Measurements from ENCODE around the gene KIFBP.
"Not testable (repeated sequence)": the region's sequence is repeated elsewhere in the genome, so short reads cannot be mapped to it uniquely, and the experiment has no call there.

KIFBP gene

GRCh38 chr10:69022611-69023010 is 34.0 kb downstream of the KIFBP start:
- Histone ChIP-seq H3K4me3 (ENCODE audit: low read depth in 1 of 5, low read length in 5 of 5) (no peak overlapping the region), H3K27ac (ENCODE audit: low read depth, low read length) (no peak overlapping the region), H3K9ac (ENCODE audit: low read length in 5 of 5) (no peak overlapping the region), H3K9me3 (ENCODE audit: control insufficient read depth in 5 of 5, low read length in 5 of 5) (no peaks in the 10 kb centered on the region), H3K27me3 (ENCODE audit: control insufficient read depth in 5 of 5, insufficient read depth in 4 of 5, low read length in 5 of 5) (no peaks in the 10 kb centered on the region), H3K36me3 (ENCODE audit: control insufficient read depth in 5 of 5, insufficient read depth in 5 of 5, low read length in 5 of 5) (peaks cover 0 to 11% (median 5%) of the 10 kb centered on the region in 5 donors), H3K4me1 (ENCODE audit: control insufficient read depth in 5 of 5, insufficient read depth in 5 of 5, low read length in 5 of 5) (no peaks in the 10 kb centered on the region)

DNA sequence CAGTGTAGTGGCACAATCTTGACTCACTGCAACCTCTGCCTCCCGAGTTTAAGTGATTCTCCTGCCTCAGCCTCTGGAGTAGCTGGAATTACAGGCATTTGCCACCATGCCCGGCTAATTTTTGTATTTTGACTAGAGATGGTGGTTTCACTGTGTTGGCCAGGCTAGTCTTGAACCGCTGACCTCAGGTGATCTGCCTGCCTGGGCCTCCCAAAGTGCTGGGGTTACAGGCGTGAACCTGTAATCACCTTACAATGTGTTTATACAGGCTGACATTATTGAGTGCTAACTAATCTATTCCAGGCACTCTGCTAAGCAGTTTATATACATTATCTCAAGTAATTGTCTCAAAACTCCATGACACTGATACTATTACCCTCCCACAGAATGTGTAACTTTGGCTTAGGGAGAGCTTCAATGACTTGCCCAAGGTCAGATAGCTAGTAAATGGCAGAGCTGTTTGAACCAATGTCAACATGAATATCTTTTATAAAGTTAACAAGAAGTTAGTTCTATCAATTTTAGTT is 36.8 kb downstream of the KIFBP start:
- Histone ChIP-seq H3K4me1 (ENCODE audit: control insufficient read depth in 5 of 5, insufficient read depth in 5 of 5, low read length in 5 of 5) (no peaks in the 10 kb centered on the region), H3K9me3 (ENCODE audit: control insufficient read depth in 5 of 5, low read length in 5 of 5) (no peaks in the 10 kb centered on the region), H3K36me3 (ENCODE audit: control insufficient read depth in 5 of 5, insufficient read depth in 5 of 5, low read length in 5 of 5) (no peaks in the 10 kb centered on the region), H3K27me3 (ENCODE audit: control insufficient read depth in 5 of 5, insufficient read depth in 4 of 5, low read length in 5 of 5) (no peaks in the 10 kb centered on the region), H3K4me3 (ENCODE audit: low read depth in 1 of 5, low read length in 5 of 5) (no peak overlapping the region), H3K27ac (ENCODE audit: low read depth, low read length) (no peak overlapping the region), H3K9ac (ENCODE audit: low read length in 5 of 5) (no peak overlapping the region)

DNA sequence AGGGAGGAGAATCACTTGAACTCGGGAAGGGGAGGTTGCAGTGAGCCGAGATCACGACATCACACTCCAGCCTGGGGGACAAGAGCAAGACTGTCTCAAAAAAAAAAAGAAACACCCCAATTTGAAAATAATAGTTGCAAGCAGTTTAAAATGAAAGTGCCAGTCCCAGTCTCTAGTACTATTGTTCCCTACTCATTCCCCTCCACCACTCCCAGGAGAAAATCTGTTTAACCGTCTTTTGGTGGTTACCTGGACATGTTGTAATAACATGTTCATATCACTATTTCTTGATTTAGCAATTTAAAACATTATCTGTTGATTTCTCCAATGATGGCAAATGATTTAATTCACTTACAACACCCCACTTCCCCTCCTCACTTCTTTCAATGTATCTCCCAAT is 44.7 kb downstream of the KIFBP start:
- Histone ChIP-seq H3K4me3 (ENCODE audit: low read depth in 1 of 5, low read length in 5 of 5) (no peak overlapping the region), H3K9me3 (ENCODE audit: control insufficient read depth in 5 of 5, low read length in 5 of 5) (no peaks in the 10 kb centered on the region), H3K27me3 (ENCODE audit: control insufficient read depth in 5 of 5, insufficient read depth in 4 of 5, low read length in 5 of 5) (no peaks in the 10 kb centered on the region), H3K9ac (ENCODE audit: low read length in 5 of 5) (no peak overlapping the region), H3K36me3 (ENCODE audit: control insufficient read depth in 5 of 5, insufficient read depth in 5 of 5, low read length in 5 of 5) (no peaks in the 10 kb centered on the region), H3K27ac (ENCODE audit: low read depth, low read length) (no peak overlapping the region), H3K4me1 (ENCODE audit: control insufficient read depth in 5 of 5, insufficient read depth in 5 of 5, low read length in 5 of 5) (peaks cover 0 to 4% (median 0%) of the 10 kb centered on the region in 5 donors)

- Histone ChIP-seq H3K9me3 (ENCODE audit: control insufficient read depth in 5 of 5, low read length in 5 of 5) (no peaks in the 10 kb centered on the region), H3K9ac (ENCODE audit: low read length in 5 of 5) (no peak overlapping the region), H3K27ac (ENCODE audit: low read depth, low read length) (no peak overlapping the region), H3K36me3 (ENCODE audit: control insufficient read depth in 5 of 5, insufficient read depth in 5 of 5, low read length in 5 of 5) (no peaks in the 10 kb centered on the region), H3K4me1 (ENCODE audit: control insufficient read depth in 5 of 5, insufficient read depth in 5 of 5, low read length in 5 of 5) (peaks cover 0 to 6% (median 0%) of the 10 kb centered on the region in 5 donors), H3K27me3 (ENCODE audit: control insufficient read depth in 5 of 5, insufficient read depth in 4 of 5, low read length in 5 of 5) (no peaks in the 10 kb centered on the region), H3K4me3 (ENCODE audit: low read depth in 1 of 5, low read length in 5 of 5) (no peak overlapping the region)
Observed at GRCh38 chr10:69037489-69037888, 48.9 kb downstream of the KIFBP start.

GRCh38 chr10:69040904-69041303 is 52.3 kb downstream of the KIFBP start:
- H3K4me1 ChIP-seq (ENCODE audit: control insufficient read depth in 5 of 5, insufficient read depth in 5 of 5, low read length in 5 of 5), result peaks cover 0 to 10% (median 5%) of the 10 kb centered on the region in 5 donors
- not testable (repeated sequence) for H3K27ac ChIP-seq (ENCODE audit: low read depth, low read length); H3K9me3 ChIP-seq (ENCODE audit: control insufficient read depth in 5 of 5, low read length in 5 of 5); H3K9ac ChIP-seq (ENCODE audit: low read length in 5 of 5); H3K27me3 ChIP-seq (ENCODE audit: control insufficient read depth in 5 of 5, insufficient read depth in 4 of 5, low read length in 5 of 5); H3K4me3 ChIP-seq (ENCODE audit: low read depth in 1 of 5, low read length in 5 of 5); H3K36me3 ChIP-seq (ENCODE audit: control insufficient read depth in 5 of 5, insufficient read depth in 5 of 5, low read length in 5 of 5)

GRCh38 chr10:69042417-69042816 is 53.8 kb downstream of the KIFBP start:
- Histone ChIP-seq H3K4me3 (ENCODE audit: low read depth in 1 of 5, low read length in 5 of 5) (no peak overlapping the region), H3K27me3 (ENCODE audit: control insufficient read depth in 5 of 5, insufficient read depth in 4 of 5, low read length in 5 of 5) (no peaks in the 10 kb centered on the region), H3K9me3 (ENCODE audit: control insufficient read depth in 5 of 5, low read length in 5 of 5) (no peaks in the 10 kb centered on the region), H3K4me1 (ENCODE audit: control insufficient read depth in 5 of 5, insufficient read depth in 5 of 5, low read length in 5 of 5) (peaks cover 0 to 13% (median 7%) of the 10 kb centered on the region in 5 donors), H3K36me3 (ENCODE audit: control insufficient read depth in 5 of 5, insufficient read depth in 5 of 5, low read length in 5 of 5) (no peaks in the 10 kb centered on the region), H3K27ac (ENCODE audit: low read depth, low read length) (no peak overlapping the region), H3K9ac (ENCODE audit: low read length in 5 of 5) (no peak overlapping the region)

DNA sequence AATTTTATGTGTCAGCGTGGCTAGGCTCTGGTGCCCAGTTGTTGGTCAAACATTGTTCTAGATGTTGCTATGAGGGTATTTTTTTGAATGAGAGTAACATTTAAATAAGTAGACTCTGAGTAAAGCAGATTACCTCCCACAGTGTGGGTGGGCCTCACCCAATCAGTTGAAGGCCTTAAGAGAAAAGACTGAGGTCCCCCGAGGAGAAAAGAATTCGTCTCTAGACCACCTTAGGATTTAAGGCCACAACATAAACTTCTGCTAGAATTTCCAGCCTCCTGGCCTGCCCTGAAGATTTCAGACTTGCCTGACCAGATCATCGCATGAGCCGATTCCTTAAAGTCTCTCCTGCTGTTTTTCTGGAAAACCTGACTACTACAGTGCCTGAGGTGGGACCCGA is 54.2 kb downstream of the KIFBP start:
- H3K4me1 ChIP-seq (ENCODE audit: control insufficient read depth in 5 of 5, insufficient read depth in 5 of 5, low read length in 5 of 5), result peaks cover 0 to 13% (median 7%) of the 10 kb centered on the region in 5 donors
- no peak overlapping the region for H3K4me3 ChIP-seq (ENCODE audit: low read depth in 1 of 5, low read length in 5 of 5)
- H3K27me3 ChIP-seq (ENCODE audit: control insufficient read depth in 5 of 5, insufficient read depth in 4 of 5, low read length in 5 of 5), result no peaks in the 10 kb centered on the region
- H3K36me3 ChIP-seq (ENCODE audit: control insufficient read depth in 5 of 5, insufficient read depth in 5 of 5, low read length in 5 of 5), result no peaks in the 10 kb centered on the region
- H3K9ac ChIP-seq (ENCODE audit: low read length in 5 of 5), result no peak overlapping the region
- no peaks in the 10 kb centered on the region for H3K9me3 ChIP-seq (ENCODE audit: control insufficient read depth in 5 of 5, low read length in 5 of 5)
- no peak overlapping the region for H3K27ac ChIP-seq (ENCODE audit: low read depth, low read length)

- Histone ChIP-seq H3K9me3 (ENCODE audit: control insufficient read depth in 5 of 5, low read length in 5 of 5) (no peaks in the 10 kb centered on the region), H3K4me1 (ENCODE audit: control insufficient read depth in 5 of 5, insufficient read depth in 5 of 5, low read length in 5 of 5) (peaks cover 0 to 9% (median 7%) of the 10 kb centered on the region in 5 donors), H3K27me3 (ENCODE audit: control insufficient read depth in 5 of 5, insufficient read depth in 4 of 5, low read length in 5 of 5) (no peaks in the 10 kb centered on the region), H3K4me3 (ENCODE audit: low read depth in 1 of 5, low read length in 5 of 5) (no peak overlapping the region), H3K27ac (ENCODE audit: low read depth, low read length) (no peak overlapping the region), H3K9ac (ENCODE audit: low read length in 5 of 5) (no peak overlapping the region), H3K36me3 (ENCODE audit: control insufficient read depth in 5 of 5, insufficient read depth in 5 of 5, low read length in 5 of 5) (no peaks in the 10 kb centered on the region)
Observed at GRCh38 chr10:69043931-69044531, 55.4 kb downstream of the KIFBP start.

DNA sequence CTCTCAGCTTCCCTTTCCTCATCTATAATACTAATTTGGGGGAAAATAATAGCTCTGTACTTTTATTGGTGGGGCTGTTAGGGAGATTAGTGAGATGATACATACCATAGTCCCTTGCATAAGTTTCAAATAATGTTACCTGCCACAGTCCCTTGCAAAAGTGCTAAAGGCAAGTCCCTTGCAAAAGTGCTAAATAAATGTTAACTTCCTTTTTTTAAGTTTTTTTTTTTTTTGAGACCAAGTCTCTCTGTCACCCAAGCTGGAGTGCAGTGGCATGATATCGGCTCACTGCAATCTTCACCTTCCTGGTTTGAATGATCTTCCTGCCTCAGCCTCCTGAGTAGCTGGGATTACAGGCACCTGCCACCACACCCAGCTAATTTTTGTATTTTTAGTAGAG is 55.9 kb downstream of the KIFBP start:
- Histone ChIP-seq H3K36me3 (ENCODE audit: control insufficient read depth in 5 of 5, insufficient read depth in 5 of 5, low read length in 5 of 5) (no peaks in the 10 kb centered on the region), H3K27ac (ENCODE audit: low read depth, low read length) (no peak overlapping the region), H3K9me3 (ENCODE audit: control insufficient read depth in 5 of 5, low read length in 5 of 5) (no peaks in the 10 kb centered on the region), H3K9ac (ENCODE audit: low read length in 5 of 5) (no peak overlapping the region), H3K27me3 (ENCODE audit: control insufficient read depth in 5 of 5, insufficient read depth in 4 of 5, low read length in 5 of 5) (no peaks in the 10 kb centered on the region), H3K4me1 (ENCODE audit: control insufficient read depth in 5 of 5, insufficient read depth in 5 of 5, low read length in 5 of 5) (peaks cover 0 to 9% (median 7%) of the 10 kb centered on the region in 5 donors), H3K4me3 (ENCODE audit: low read depth in 1 of 5, low read length in 5 of 5) (no peak overlapping the region)

DNA sequence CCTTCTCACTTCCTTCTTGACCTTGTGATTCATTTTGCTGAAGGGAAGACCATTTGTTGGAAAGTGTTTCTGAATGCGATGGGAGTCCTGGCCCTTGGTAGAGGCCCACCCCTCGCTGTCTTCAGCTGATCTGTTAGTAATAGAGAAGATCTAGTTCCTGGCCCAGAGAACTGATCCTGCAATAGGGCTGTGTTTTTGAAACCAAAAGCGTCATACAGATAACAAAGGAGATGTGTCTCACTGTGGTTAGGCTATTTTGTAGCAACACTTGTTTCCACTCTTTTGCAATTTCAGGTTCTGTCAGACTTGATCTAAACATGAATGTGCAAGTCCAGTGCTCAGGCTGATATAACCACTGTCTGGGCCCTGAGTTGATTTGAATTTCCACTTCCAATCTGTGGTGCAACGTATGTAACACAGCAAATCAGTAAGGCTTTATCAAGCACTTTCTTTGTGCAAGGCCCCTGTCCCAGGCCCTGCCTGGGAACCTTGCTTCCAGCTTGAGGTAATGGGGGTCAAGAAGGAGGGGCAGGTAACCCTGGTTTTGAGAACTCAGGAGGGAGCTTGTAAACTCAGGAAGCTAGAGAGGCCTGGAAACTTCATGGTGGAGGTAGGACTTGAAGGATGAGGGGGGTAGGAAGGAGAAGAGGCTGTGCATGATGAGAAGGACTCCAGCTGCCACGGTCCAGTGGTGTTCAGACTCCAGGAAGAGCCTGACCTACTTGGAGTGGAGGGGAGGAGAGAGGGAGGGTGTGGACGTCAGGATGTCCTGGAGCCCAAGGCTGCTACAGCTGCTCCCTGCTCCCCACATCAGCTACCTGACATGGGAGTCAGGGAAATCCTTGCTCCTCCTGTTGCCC is 57.1 kb downstream of the KIFBP start:
- H3K27ac ChIP-seq (ENCODE audit: low read depth, low read length), result no peak overlapping the region
- peaks cover 0 to 9% (median 7%) of the 10 kb centered on the region in 5 donors for H3K4me1 ChIP-seq (ENCODE audit: control insufficient read depth in 5 of 5, insufficient read depth in 5 of 5, low read length in 5 of 5)
- no peaks in the 10 kb centered on the region for H3K27me3 ChIP-seq (ENCODE audit: control insufficient read depth in 5 of 5, insufficient read depth in 4 of 5, low read length in 5 of 5)
- H3K9ac ChIP-seq (ENCODE audit: low read length in 5 of 5), result no peak overlapping the region
- H3K4me3 ChIP-seq (ENCODE audit: low read depth in 1 of 5, low read length in 5 of 5), result no peak overlapping the region
- no peaks in the 10 kb centered on the region for H3K36me3 ChIP-seq (ENCODE audit: control insufficient read depth in 5 of 5, insufficient read depth in 5 of 5, low read length in 5 of 5)
- no peaks in the 10 kb centered on the region for H3K9me3 ChIP-seq (ENCODE audit: control insufficient read depth in 5 of 5, low read length in 5 of 5)
